ENCODE data around the gene AP2B1.

The AP2B1 gene

GRCh38 chr17:35729405-35729833, 142.3 kb downstream of the AP2B1 start (continued):
- TF ChIP-seq ZIC2 (tag by site-specific recombination; IDR thresholded peaks at IDR 0.05) (peak; percentile 88), ZNF830 (tag by site-specific recombination; IDR thresholded peaks at IDR 0.05; ENCODE audit: low read depth) (no peak), ZNF426 (tag by site-specific recombination; IDR thresholded peaks at IDR 0.05) (no peak), SP7 (tag by site-specific recombination; IDR thresholded peaks at IDR 0.05) (peak; percentile 71), ZNF660 (tag by site-specific recombination; IDR thresholded peaks at IDR 0.05) (no peak), ZNF292 (tag by site-specific recombination; IDR thresholded peaks at IDR 0.05; ENCODE audit: borderline replicate concordance, low read depth) (no peak), PBX3 (CRISPR knock-in tag; IDR thresholded peaks at IDR 0.05) (no peak), ZNF214 (tag by site-specific recombination; IDR thresholded peaks at IDR 0.05; ENCODE audit: borderline replicate concordance) (no peak), GLI2 (tag by site-specific recombination; IDR thresholded peaks at IDR 0.05; ENCODE audit: borderline replicate concordance, low read depth) (no peak; the same call in 1 of the 2 replicates), PRDM2 (tag by site-specific recombination; IDR thresholded peaks at IDR 0.05; ENCODE audit: borderline replicate concordance) (no peak), ZNF544 (tag by site-specific recombination; IDR thresholded peaks at IDR 0.05) (no peak), ZNF530 (tag by site-specific recombination; IDR thresholded peaks at IDR 0.05; ENCODE audit: low read depth) (no peak), ZNF596 (tag by site-specific recombination; IDR thresholded peaks at IDR 0.05) (no peak), ZSCAN30 (tag by site-specific recombination; IDR thresholded peaks at IDR 0.05) (no peak), ZBTB17 (tag by site-specific recombination; IDR thresholded peaks at IDR 0.05) (peak; percentile 40; the same call in 1 of the 2 replicates), SETDB1 (IDR thresholded peaks at IDR 0.05; ENCODE audit: insufficient read length, low read length) (no peak), GLIS1 (tag by site-specific recombination; IDR thresholded peaks at IDR 0.05) (peak; percentile 97), ZNF112 (tag by site-specific recombination; IDR thresholded peaks at IDR 0.05) (no peak), GFI1B (tag by site-specific recombination; IDR thresholded peaks at IDR 0.05) (no peak), ZNF664 (tag by site-specific recombination; IDR thresholded peaks at IDR 0.05) (no peak), ZNF600 (tag by site-specific recombination; IDR thresholded peaks at IDR 0.05) (0 out of 2 replicates have a peak, but pooled peaks have one; percentile 18), GLI4 (tag by site-specific recombination; IDR thresholded peaks at IDR 0.05) (no peak), IKZF3 (tag by site-specific recombination; IDR thresholded peaks at IDR 0.05) (peak; percentile 79), ZNF146 (tag by site-specific recombination; IDR thresholded peaks at IDR 0.05) (no peak), KLF10 (tag by site-specific recombination; IDR thresholded peaks at IDR 0.05) (no peak), BCL11B (tag by site-specific recombination; IDR thresholded peaks at IDR 0.05; ENCODE audit: low read depth) (0 out of 2 replicates have a peak, but pooled peaks have one; percentile 49), ZNF311 (tag by site-specific recombination; IDR thresholded peaks at IDR 0.05; ENCODE audit: borderline replicate concordance) (no peak), GLIS2 (tag by site-specific recombination; IDR thresholded peaks at IDR 0.05) (no peak)
- TF ChIP-seq, protein P1, sequence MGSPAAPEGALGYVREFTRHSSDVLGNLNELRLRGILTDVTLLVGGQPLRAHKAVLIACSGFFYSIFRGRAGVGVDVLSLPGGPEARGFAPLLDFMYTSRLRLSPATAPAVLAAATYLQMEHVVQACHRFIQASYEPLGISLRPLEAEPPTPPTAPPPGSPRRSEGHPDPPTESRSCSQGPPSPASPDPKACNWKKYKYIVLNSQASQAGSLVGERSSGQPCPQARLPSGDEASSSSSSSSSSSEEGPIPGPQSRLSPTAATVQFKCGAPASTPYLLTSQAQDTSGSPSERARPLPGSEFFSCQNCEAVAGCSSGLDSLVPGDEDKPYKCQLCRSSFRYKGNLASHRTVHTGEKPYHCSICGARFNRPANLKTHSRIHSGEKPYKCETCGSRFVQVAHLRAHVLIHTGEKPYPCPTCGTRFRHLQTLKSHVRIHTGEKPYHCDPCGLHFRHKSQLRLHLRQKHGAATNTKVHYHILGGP (tag by site-specific recombination; IDR thresholded peaks at IDR 0.05) = peak; percentile 66
- TF ChIP-seq, protein P2, sequence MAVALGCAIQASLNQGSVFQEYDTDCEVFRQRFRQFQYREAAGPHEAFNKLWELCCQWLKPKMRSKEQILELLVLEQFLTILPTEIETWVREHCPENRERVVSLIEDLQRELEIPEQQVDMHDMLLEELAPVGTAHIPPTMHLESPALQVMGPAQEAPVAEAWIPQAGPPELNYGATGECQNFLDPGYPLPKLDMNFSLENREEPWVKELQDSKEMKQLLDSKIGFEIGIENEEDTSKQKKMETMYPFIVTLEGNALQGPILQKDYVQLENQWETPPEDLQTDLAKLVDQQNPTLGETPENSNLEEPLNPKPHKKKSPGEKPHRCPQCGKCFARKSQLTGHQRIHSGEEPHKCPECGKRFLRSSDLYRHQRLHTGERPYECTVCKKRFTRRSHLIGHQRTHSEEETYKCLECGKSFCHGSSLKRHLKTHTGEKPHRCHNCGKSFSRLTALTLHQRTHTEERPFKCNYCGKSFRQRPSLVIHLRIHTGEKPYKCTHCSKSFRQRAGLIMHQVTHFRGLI (tag by site-specific recombination; IDR thresholded peaks at IDR 0.05) = no peak
- TF ChIP-seq, protein P3, sequence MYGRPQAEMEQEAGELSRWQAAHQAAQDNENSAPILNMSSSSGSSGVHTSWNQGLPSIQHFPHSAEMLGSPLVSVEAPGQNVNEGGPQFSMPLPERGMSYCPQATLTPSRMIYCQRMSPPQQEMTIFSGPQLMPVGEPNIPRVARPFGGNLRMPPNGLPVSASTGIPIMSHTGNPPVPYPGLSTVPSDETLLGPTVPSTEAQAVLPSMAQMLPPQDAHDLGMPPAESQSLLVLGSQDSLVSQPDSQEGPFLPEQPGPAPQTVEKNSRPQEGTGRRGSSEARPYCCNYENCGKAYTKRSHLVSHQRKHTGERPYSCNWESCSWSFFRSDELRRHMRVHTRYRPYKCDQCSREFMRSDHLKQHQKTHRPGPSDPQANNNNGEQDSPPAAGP (tag by site-specific recombination; IDR thresholded peaks at IDR 0.05) = no peak
